ENCODE results near the gene GRID2.

Gene GRID2

DNA sequence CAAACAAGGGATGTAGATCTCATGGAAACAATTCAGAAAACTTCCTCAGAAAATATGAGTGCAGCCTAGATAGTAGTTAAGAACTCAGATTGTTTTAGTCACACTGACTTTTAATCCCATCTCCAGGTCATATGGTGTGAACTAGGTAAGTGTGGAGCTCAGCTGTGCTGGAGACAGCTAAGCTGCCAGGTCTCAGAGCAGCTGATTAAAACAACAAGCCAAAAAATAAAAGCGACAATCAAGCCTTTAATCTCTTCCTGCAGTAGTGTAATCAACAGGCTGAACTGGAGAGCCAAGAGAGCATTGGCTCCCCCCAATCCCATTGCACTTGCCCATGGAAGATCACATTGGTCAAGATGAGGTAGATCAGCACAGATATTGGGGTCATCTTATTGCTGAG, 1426.5 kb downstream of the GRID2 start:
- peaks cover 25% of the 10 kb centered on the region for H3K4me1 ChIP-seq (ENCODE audit: control insufficient read depth, insufficient read depth, low read length)
- H3K27me3 ChIP-seq (ENCODE audit: control insufficient read depth, insufficient read depth, low read length) = no peaks in the 10 kb centered on the region
- no peak overlapping the region for H3K27ac ChIP-seq (ENCODE audit: low read depth, low read length)
- H3K36me3 ChIP-seq (ENCODE audit: control insufficient read depth, insufficient read depth, low read length) = no peaks in the 10 kb centered on the region
- no peak overlapping the region for H3K9ac ChIP-seq (ENCODE audit: low read length)
- no peak overlapping the region for H3K4me3 ChIP-seq (ENCODE audit: low read depth, low read length)
- no peaks in the 10 kb centered on the region for H3K9me3 ChIP-seq (ENCODE audit: control insufficient read depth, insufficient read depth, low read depth, low read length)

DNA sequence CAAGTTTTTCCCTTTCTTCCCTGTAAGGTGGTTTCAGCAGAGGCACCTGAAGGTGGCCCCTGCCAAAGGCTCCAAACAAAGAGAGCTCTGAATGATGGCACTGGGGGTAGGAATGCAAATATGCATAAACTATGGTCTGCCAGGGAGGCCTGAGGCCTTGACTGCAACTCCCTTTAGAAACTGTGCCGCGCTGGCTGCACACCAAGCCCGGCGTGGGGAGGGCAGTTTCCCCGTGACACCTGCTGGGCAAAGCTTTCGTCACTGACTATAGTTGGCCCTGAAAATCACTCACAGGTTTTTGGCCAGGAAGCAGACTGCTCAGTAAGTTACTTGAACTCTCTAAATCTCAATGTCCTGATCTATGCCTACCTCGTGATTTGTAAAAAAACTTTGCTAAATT, 1427.0 kb downstream of the GRID2 start:
- no peaks in the 10 kb centered on the region for H3K9me3 ChIP-seq (ENCODE audit: control insufficient read depth, insufficient read depth, low read depth, low read length)
- H3K4me3 ChIP-seq (ENCODE audit: low read depth, low read length) = no peak overlapping the region
- H3K9ac ChIP-seq (ENCODE audit: low read length) = no peak overlapping the region
- no peaks in the 10 kb centered on the region for H3K27me3 ChIP-seq (ENCODE audit: control insufficient read depth, insufficient read depth, low read length)
- H3K4me1 ChIP-seq (ENCODE audit: control insufficient read depth, insufficient read depth, low read length) = peaks cover 25% of the 10 kb centered on the region
- no peaks in the 10 kb centered on the region for H3K36me3 ChIP-seq (ENCODE audit: control insufficient read depth, insufficient read depth, low read length)
- H3K27ac ChIP-seq (ENCODE audit: low read depth, low read length) = no peak overlapping the region

DNA sequence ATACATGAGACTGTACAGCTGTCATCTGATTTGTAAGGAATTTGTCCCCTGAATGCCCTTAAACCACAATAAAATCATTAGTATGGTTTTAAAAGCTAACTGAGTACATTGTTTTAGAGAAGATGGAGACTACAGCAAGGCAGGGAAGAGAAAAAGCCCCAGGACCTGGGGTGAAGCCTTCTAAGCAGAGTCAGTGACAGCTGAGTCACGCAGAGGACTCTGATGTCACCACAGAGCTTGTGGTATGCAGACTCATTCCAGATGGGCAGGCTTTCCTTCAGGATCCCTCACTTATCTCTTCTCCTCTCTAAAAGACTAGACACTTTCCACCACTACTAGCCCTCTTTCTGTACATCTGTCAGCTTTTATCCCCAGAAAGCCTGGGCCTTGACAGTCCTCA, 1427.7 kb downstream of the GRID2 start:
- H3K36me3 ChIP-seq (ENCODE audit: control insufficient read depth, insufficient read depth, low read length) = no peaks in the 10 kb centered on the region
- no peak overlapping the region for H3K4me3 ChIP-seq (ENCODE audit: low read depth, low read length)
- no peak overlapping the region for H3K9ac ChIP-seq (ENCODE audit: low read length)
- H3K27me3 ChIP-seq (ENCODE audit: control insufficient read depth, insufficient read depth, low read length) = no peaks in the 10 kb centered on the region
- H3K4me1 ChIP-seq (ENCODE audit: control insufficient read depth, insufficient read depth, low read length) = peaks cover 25% of the 10 kb centered on the region
- H3K9me3 ChIP-seq (ENCODE audit: control insufficient read depth, insufficient read depth, low read depth, low read length) = no peaks in the 10 kb centered on the region
- H3K27ac ChIP-seq (ENCODE audit: low read depth, low read length) = no peak overlapping the region

DNA sequence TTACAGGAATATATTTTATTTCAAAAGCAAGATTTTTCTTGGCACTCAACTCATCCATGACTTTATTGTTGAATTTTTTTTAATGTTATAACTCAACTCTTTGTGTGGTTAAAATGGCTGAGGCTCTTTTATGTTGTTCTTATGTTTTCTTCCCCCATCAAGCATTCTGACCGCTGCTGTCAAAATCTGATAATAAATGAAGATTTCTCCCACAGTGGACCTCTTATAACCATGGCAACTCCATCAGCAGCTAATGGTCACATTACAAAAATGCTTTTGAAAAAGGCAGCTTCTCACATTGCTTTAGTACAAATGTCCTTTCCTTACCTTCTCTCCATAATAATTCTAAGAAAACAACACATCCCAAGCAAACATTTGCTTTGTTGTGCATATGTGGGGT, 1428.7 kb downstream of the GRID2 start:
- no peak overlapping the region for H3K9ac ChIP-seq (ENCODE audit: low read length)
- H3K9me3 ChIP-seq (ENCODE audit: control insufficient read depth, insufficient read depth, low read depth, low read length) = no peaks in the 10 kb centered on the region
- H3K27me3 ChIP-seq (ENCODE audit: control insufficient read depth, insufficient read depth, low read length) = no peaks in the 10 kb centered on the region
- peaks cover 25% of the 10 kb centered on the region for H3K4me1 ChIP-seq (ENCODE audit: control insufficient read depth, insufficient read depth, low read length)
- no peaks in the 10 kb centered on the region for H3K36me3 ChIP-seq (ENCODE audit: control insufficient read depth, insufficient read depth, low read length)
- H3K4me3 ChIP-seq (ENCODE audit: low read depth, low read length) = no peak overlapping the region
- no peak overlapping the region for H3K27ac ChIP-seq (ENCODE audit: low read depth, low read length)

DNA sequence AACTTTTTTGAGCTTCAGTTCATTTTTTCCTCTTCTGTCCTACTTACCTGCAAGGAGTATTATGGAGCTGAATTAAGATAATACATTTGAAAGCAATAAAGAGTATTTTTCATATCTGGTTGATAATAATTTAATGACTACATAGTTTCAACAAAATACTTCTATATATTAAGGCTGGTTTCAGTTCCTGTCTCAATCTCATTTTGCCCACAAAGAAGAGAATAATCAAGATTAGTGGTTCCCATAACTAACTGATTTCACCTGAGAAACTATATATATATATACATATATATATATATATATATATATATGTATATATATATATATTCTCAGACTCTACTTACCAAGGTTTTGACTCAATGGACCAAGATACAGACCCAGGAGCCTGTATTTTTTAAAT, 1437.1 kb downstream of the GRID2 start:
- Histone ChIP-seq H3K4me1 (ENCODE audit: control insufficient read depth, insufficient read depth, low read length) (no peaks in the 10 kb centered on the region), H3K36me3 (ENCODE audit: control insufficient read depth, insufficient read depth, low read length) (no peaks in the 10 kb centered on the region), H3K9ac (ENCODE audit: low read length) (no peak overlapping the region), H3K27ac (ENCODE audit: low read depth, low read length) (no peak overlapping the region), H3K9me3 (ENCODE audit: control insufficient read depth, insufficient read depth, low read depth, low read length) (no peaks in the 10 kb centered on the region), H3K4me3 (ENCODE audit: low read depth, low read length) (no peak overlapping the region), H3K27me3 (ENCODE audit: control insufficient read depth, insufficient read depth, low read length) (no peaks in the 10 kb centered on the region)

DNA sequence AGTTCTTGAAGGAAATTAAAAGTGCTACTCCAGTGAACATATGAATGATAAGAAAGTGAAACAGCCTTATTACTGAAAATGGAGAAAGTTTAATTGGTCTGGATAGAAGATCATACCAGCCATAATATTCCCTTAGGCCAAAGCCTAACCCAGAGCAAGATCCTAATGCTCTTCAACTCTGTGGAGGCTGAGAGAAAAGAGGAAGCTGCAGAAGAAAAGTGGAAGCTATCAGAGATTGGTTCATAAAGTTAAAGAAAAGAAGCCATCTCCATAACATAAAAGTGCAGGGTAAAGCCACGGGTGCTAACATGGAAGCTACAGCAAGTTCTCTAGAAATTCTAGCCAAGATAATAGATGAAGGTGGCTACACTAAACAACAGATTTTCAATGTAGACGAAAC, 1439.3 kb downstream of the GRID2 start:
- Histone ChIP-seq H3K36me3 (ENCODE audit: control insufficient read depth, insufficient read depth, low read length) (no peaks in the 10 kb centered on the region), H3K4me3 (ENCODE audit: low read depth, low read length) (no peak overlapping the region), H3K27me3 (ENCODE audit: control insufficient read depth, insufficient read depth, low read length) (no peaks in the 10 kb centered on the region), H3K4me1 (ENCODE audit: control insufficient read depth, insufficient read depth, low read length) (no peaks in the 10 kb centered on the region), H3K9ac (ENCODE audit: low read length) (no peak overlapping the region), H3K9me3 (ENCODE audit: control insufficient read depth, insufficient read depth, low read depth, low read length) (no peaks in the 10 kb centered on the region), H3K27ac (ENCODE audit: low read depth, low read length) (no peak overlapping the region)

DNA sequence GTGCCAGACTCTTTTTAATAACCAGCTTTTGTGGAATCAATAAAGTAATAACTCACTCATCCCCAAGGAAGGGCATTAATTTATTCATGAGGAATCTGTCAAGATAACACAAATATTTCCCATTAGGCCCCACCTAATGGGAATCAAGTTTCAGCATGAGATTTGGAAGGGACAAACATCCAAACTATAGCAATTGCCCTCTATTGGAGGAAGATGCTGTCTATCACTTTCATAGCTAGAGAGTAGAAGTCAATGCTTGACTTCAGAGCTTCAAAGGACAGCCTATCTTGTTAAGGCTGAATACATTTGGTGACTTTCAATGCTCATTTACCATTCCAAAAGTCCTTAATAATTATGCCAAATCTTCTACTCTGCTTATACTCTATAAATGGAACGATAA, 1439.9 kb downstream of the GRID2 start:
- H3K27ac ChIP-seq (ENCODE audit: low read depth, low read length) = no peak overlapping the region
- H3K27me3 ChIP-seq (ENCODE audit: control insufficient read depth, insufficient read depth, low read length) = no peaks in the 10 kb centered on the region
- H3K9ac ChIP-seq (ENCODE audit: low read length) = no peak overlapping the region
- H3K4me1 ChIP-seq (ENCODE audit: control insufficient read depth, insufficient read depth, low read length) = peaks cover 3% of the 10 kb centered on the region; the same call in 1 of the 2 replicates
- H3K36me3 ChIP-seq (ENCODE audit: control insufficient read depth, insufficient read depth, low read length) = no peaks in the 10 kb centered on the region
- no peaks in the 10 kb centered on the region for H3K9me3 ChIP-seq (ENCODE audit: control insufficient read depth, insufficient read depth, low read depth, low read length)
- no peak overlapping the region for H3K4me3 ChIP-seq (ENCODE audit: low read depth, low read length)

DNA sequence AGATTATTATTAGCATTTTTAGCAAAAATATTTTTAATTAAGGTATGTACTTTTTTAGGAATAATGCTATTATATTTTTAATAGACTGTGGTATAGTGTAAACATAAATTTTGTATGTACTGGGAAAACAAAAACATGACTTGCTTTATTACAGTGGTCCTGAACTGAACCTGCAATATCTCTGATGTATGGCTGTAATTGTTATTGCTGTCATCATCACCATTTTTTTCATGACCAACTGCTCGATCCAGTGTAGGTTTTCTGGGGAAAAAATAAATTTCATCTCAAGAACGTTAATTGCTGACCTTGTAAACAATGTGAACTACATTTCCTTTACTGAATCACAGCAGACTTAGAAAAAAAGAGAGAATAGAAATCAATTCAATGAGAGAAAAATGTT, 1441.2 kb downstream of the GRID2 start:
- H3K27ac ChIP-seq (ENCODE audit: low read depth, low read length) = no peak overlapping the region
- H3K4me3 ChIP-seq (ENCODE audit: low read depth, low read length) = no peak overlapping the region
- peaks cover 11% of the 10 kb centered on the region; the same call in 1 of the 2 replicates for H3K4me1 ChIP-seq (ENCODE audit: control insufficient read depth, insufficient read depth, low read length)
- no peaks in the 10 kb centered on the region for H3K9me3 ChIP-seq (ENCODE audit: control insufficient read depth, insufficient read depth, low read depth, low read length)
- no peak overlapping the region for H3K9ac ChIP-seq (ENCODE audit: low read length)
- no peaks in the 10 kb centered on the region for H3K36me3 ChIP-seq (ENCODE audit: control insufficient read depth, insufficient read depth, low read length)
- no peaks in the 10 kb centered on the region for H3K27me3 ChIP-seq (ENCODE audit: control insufficient read depth, insufficient read depth, low read length)

DNA sequence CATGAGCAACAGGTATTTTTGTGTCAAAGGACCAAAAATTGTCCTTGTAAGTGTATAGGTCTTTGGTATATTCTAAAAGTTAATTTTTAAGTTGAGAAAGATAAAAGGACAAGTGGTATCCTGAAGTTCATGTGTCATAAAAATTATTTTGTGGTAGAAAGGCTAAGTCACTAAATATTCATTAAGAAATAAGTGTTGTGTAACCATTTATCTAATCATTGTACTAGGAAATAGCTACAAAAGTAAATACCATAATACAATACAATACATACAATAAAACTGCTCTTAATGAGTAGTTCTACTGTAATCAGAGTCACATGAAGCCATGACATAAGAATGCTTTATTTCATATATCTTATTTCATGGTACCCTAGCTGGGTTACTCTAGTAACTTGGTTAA, 1442.3 kb downstream of the GRID2 start:
- no peaks in the 10 kb centered on the region for H3K9me3 ChIP-seq (ENCODE audit: control insufficient read depth, insufficient read depth, low read depth, low read length)
- H3K36me3 ChIP-seq (ENCODE audit: control insufficient read depth, insufficient read depth, low read length) = no peaks in the 10 kb centered on the region
- no peak overlapping the region for H3K9ac ChIP-seq (ENCODE audit: low read length)
- no peak overlapping the region for H3K27ac ChIP-seq (ENCODE audit: low read depth, low read length)
- no peaks in the 10 kb centered on the region for H3K27me3 ChIP-seq (ENCODE audit: control insufficient read depth, insufficient read depth, low read length)
- H3K4me1 ChIP-seq (ENCODE audit: control insufficient read depth, insufficient read depth, low read length) = peaks cover 11% of the 10 kb centered on the region; the same call in 1 of the 2 replicates
- no peak overlapping the region for H3K4me3 ChIP-seq (ENCODE audit: low read depth, low read length)

DNA sequence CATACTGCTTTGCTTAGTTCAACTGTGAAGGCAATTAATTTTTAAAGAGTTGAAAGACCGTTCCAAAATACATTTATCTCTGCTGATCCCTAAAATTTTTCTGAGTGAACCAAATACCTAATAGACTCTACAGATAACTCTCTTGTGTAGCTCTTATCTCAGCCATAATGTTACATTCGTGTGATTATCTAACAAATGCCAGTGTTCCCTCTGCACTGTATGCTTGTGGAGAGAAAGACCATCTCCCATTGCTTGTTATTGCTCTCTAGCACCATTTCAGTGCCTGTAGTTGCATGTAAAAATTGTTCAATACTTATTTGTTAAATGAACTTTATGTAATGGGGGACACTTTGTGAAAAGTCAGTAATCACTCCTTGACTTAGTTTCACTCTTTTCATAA, 1443.5 kb downstream of the GRID2 start:
- Histone ChIP-seq H3K36me3 (ENCODE audit: control insufficient read depth, insufficient read depth, low read length) (no peaks in the 10 kb centered on the region), H3K9me3 (ENCODE audit: control insufficient read depth, insufficient read depth, low read depth, low read length) (no peaks in the 10 kb centered on the region), H3K4me1 (ENCODE audit: control insufficient read depth, insufficient read depth, low read length) (peaks cover 11% of the 10 kb centered on the region; the same call in 1 of the 2 replicates), H3K9ac (ENCODE audit: low read length) (no peak overlapping the region), H3K27ac (ENCODE audit: low read depth, low read length) (no peak overlapping the region), H3K27me3 (ENCODE audit: control insufficient read depth, insufficient read depth, low read length) (no peaks in the 10 kb centered on the region), H3K4me3 (ENCODE audit: low read depth, low read length) (no peak overlapping the region)

DNA sequence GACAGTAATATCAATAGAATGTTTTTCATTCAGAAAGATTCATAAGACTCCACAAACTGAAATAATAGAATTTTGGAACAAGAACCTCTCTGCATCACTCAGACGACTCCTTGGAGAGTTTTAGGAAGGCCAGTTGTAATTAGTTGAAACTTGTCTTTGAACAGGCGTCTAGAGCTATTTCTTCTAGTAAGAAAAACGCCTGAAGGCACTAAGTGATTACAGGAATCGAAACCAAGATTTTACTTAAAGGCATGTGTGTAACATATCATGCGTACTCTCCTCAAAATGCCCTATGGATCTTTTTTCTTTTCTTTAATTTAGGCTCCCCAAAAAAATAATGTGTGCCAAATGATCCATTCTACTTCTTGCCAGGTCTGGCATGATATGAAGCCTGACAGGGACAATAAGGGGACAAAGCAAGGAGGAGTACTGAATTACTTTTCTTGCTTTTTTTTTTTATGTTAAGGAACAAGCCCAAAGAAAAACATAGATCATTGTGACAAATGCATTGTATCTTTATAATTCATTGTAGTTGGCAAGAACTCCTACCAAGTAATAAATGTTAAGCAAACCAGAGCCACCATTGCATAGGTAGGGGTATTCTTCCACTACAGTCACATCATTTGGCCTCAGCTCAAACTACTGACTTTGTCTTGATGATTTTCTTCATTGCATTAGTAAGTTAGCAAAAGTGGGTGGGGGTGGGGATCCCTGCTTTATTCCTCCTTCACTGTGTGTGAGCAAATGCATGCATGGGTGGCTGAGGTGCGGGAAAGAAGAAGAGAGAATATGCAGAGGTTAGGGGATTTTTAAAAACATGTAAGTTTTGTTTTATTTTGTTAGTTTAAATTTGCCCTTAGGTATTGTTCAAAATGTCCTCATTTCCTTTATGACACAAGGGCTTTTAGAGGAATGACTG, 1444.9 kb downstream of the GRID2 start:
- Histone ChIP-seq H3K4me3 (ENCODE audit: low read depth, low read length) (no peak overlapping the region), H3K27ac (ENCODE audit: low read depth, low read length) (no peak overlapping the region), H3K4me1 (ENCODE audit: control insufficient read depth, insufficient read depth, low read length) (peaks cover 11% of the 10 kb centered on the region; the same call in 1 of the 2 replicates), H3K36me3 (ENCODE audit: control insufficient read depth, insufficient read depth, low read length) (no peaks in the 10 kb centered on the region), H3K27me3 (ENCODE audit: control insufficient read depth, insufficient read depth, low read length) (no peaks in the 10 kb centered on the region), H3K9me3 (ENCODE audit: control insufficient read depth, insufficient read depth, low read depth, low read length) (no peaks in the 10 kb centered on the region), H3K9ac (ENCODE audit: low read length) (no peak overlapping the region)
